ENCODE results near the gene UNKL.
A peak's percentile ranks its signal among the peaks of the same experiment; 100 is the strongest.

Gene UNKL

DNA sequence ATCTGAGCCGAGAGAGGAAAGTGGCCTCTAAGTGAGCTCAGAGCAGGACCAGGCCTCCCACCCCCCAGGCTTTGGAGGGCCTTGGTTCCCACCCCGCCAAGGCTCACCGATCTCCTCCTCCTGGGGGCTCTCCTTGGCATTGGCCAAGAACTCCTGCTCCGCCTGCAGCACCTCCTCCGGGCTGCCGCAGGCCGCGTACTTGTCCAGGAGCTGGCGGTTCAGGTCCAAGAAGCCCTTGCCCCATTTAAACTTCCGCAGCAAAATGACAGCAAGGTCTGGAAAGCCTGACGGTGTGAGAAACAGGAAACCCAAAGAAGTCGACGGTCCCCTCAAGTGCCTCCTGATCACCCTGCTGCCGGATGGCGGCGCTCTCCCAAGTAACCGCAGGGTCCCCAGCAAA, 64.6 kb downstream of the UNKL start:
- DNase-seq: no peak

DNA sequence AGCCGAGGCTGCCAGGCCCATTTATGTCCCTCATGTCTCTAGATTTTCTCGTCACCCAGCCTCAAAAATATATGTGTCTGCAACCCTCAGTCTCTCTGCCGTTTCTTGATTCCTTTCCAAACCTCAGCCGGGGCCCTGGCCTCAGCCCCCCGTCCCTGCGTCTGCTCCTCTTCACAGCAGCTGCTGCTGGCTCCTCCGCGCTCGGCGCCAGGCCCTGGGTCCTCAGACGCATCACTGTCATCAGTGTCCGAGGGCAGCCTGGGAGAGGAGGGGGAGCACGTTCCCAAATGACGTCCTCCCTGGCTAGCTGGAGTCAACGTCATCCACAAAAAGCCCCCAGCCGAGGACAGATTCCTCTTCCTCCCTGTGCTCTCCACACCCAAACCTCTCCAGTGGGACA, 65.2 kb downstream of the UNKL start:
- DNase-seq: no peak

DNA sequence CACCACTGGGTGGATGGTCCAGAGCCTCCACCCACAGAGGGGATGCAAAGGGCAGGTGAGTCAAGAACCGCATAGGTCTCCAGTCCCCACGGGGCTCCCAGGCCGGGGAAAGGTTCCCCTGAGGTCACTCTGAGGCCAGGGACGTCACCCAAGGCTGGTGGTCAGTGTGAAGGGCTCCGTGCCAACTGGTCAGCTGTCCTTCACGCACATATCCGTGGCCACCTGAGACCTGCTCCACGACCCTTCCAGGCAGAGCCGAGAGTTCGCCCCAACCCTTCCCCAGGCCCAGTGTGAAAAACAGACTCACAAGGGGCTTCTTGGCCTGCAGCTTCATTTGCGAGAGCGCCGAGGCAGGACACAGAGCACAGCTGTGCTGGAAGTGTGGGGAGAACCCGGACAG, 65.6 kb downstream of the UNKL start:
- DNase-seq: no peak

DNA sequence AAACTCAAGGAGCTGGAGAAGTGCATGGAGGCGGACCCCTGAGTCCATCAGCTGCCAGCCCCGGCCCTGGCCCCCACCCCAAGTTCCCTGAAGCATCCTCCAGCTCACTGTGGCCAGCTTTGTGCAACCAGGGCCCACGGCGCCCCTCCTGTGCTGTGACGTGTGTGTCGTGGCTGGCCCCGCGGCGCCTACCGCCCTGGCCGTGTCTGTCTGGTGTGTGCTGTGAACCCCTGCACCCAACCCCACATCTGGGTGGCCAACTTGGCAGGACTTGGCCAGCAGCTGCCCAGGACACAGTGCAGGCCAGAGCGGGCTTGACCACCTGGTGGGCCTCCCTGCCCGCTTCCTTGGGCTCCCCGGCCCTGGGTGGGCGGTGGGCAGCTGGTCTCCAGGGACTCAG, 66.1 kb downstream of the UNKL start:
- DNase-seq: no peak

DNA sequence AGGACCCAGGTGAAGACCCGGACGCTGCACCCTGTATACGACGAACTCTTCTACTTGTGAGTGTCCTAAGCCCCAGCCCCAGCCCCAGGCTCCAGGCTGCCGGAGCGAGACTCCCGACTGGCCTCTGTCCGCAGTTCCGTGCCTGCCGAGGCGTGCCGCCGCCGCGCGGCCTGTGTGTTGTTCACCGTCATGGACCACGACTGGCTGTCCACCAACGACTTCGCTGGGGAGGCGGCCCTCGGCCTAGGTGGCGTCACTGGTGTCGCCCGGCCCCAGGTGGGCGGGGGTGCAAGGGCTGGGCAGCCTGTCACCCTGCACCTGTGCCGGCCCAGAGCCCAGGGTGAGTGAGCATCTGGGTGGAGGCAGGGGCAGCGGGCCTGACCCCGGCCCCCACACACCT, 66.5 kb downstream of the UNKL start:
- DNase-seq: no peak

DNA sequence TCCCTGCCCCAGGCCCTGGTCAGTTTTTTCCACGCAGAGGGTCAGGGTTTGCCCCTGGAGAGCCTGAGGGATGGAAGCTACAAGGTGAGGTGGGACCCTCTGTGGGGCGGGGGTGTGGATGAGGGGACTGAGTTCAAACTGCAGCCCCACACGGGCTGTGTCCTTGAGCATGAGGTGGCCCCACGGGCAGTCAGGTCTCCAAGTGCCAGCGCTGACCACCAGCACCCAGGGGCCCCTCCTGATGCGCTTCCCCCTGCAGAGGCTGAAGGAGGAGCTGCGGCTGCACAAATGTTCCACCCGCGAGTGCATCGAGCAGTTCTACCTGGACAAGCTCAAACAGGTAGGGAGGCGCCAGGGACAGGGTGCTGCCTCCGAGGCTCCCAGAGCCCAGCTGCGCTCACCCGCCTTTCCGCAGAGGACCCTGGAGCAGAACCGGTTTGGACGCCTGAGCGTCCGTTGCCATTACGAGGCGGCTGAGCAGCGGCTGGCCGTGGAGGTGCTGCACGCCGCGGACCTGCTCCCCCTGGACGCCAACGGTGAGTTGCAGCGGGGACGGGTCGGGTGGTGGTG, 67.1 kb downstream of the UNKL start:
- DNase-seq: no peak

DNA sequence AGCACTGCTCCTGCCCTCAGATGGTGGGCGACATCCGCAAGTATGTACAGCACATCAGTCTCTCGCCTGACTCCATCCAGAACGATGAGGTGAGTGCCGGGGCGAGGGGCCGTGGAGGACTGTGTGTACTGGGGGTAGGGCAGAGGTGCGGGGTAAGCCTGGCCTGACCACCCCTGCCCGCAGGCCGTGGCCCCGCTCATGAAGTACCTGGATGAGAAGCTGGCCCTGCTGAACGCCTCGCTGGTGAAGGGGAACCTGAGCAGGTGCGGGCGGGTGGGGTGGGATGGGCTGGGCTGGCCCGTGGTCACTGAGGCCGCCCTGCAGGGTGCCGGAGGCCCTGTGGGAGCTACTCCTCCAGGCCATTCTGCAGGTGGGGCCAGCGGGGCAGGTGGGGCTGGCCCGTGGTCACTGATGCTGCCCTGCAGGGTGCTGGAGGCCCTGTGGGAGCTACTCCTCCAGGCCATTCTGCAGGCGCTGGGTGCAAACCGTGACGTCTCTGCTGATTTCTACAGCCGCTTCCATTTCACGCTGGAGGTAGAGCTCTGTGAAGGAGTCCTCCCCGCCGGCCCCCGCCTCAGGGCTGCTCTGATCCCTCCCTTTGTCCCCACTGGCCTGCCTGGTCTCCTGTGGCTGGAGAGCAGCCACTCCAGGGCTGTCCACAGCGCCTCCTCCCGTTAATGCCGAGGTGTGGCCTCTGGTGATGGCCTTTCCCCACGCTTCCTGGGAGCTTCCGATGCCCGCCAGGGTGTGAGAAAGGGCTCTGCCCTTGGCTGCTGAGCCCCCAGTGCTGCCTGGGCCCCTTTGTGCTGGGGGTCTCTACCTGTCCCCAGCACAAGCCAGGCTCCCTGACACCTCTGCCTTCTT, 67.8 kb downstream of the UNKL start:
- DNase-seq: no peak

DNA sequence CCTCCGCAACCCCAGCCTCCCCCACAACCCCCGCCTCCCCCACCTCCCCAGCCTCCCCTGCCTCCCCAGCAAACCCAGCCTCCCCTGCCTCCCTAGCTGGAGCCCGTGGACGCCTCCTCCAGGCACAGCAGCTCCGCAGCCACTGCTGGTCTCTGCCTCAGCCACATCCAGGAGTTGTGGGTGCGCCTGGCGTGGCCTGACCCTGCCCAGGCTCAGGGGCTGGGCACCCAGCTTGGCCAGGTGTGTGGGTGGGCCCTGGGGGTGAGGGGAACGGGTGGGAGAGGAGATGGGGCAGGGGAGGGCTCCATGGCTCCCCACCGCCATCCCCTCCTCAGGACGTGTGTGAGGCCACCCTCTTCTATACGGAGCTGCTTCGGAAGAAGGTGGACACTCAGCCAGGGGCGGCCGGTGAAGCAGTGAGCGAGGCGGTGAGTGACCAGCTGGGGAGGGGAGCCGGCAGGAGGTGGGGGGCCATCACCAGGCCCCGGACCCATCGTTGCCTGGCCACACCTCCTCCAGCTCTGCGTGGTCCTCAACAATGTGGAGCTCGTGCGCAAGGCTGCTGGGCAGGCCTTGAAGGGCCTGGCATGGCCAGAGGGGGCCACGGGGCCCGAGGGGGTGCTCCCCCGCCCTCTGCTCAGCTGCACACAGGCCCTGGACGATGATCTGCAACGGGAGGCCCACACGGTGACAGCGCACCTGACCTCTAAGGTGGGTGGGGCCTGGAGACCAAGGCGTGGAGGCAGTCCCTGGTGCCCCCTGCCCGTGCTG, 68.7 kb downstream of the UNKL start:
- DNase-seq: no peak

DNA sequence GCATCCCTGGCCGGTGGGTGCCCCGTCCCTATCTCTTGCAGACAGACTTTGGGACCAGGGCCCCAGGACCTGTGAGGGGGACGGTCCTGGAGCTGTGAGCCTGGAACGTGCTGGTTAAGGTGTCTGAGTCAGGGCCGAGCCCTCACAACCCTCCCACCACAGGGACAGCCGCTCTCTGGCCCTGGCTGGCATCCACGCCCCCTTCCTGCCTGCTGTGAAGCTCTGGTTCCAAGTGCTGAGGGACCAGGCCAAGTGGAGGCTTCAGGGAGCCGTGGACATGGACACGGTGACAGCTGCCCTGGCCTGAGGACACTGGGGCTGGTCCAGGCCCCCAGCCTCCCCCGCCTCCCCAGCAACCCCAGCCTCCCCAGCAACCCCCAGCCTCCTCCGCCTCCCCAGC, 69.4 kb downstream of the UNKL start:
- no peak for DNase-seq

DNA sequence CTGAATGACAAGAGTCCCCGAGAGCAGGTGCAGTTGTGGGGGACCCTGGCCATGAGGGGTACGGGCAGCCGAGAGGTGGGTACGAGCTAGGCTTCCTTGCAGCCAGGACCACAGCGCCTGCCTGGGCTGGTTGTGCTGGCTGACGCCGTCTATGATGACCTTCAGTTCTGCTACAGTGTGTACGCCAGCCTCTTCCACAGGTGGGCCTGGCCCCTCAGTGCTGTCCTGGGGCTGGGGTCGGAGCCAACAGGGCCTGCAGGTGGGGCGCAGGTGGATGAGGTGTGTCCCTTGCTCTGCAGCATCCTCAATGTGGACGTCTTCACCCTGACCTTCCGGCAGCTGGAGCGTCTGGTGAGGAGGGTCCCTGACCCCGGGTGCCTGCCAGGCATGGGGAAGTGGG, 70.0 kb downstream of the UNKL start:
- no peak for DNase-seq

DNA sequence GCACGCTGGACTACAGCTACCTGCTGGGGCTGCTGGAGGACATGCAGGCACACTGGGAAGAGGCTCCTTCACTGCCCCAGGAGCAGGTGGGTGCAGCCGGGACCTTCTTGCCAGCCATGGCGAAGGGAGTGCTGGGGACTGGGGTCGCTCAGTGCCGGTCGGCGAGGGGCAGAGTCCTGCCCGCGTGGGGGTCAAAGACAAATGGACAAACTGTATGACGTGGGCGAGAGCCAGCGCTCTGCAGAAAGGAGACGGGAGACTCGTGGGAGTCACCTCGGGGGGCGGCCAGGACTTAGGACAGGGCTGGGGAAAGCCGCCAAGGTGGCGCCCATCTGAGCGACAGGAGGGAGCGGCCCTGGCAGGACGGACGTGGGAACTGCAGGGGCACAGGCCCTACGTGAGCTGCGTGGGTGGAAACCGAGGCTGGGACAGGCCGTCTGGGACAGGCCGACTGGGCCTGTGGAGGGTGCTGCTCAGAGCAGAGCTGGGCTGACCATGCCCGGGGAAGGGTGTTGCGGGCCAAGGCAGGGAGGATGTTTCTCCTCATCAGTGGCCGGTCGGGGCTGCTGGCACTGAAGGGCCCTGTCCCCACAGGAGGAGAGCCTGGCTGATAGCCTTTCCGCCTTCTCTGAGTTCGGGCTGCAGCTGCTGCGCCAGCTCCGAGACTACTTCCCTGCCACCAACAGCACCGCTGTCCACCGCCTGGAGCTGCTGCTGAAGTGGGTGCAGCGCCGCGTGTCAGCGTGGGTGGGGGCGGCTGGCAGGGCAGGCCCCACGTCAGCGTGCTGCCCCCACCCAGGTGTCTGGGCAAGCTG, 70.9 kb downstream of the UNKL start:
- no peak for DNase-seq

DNA sequence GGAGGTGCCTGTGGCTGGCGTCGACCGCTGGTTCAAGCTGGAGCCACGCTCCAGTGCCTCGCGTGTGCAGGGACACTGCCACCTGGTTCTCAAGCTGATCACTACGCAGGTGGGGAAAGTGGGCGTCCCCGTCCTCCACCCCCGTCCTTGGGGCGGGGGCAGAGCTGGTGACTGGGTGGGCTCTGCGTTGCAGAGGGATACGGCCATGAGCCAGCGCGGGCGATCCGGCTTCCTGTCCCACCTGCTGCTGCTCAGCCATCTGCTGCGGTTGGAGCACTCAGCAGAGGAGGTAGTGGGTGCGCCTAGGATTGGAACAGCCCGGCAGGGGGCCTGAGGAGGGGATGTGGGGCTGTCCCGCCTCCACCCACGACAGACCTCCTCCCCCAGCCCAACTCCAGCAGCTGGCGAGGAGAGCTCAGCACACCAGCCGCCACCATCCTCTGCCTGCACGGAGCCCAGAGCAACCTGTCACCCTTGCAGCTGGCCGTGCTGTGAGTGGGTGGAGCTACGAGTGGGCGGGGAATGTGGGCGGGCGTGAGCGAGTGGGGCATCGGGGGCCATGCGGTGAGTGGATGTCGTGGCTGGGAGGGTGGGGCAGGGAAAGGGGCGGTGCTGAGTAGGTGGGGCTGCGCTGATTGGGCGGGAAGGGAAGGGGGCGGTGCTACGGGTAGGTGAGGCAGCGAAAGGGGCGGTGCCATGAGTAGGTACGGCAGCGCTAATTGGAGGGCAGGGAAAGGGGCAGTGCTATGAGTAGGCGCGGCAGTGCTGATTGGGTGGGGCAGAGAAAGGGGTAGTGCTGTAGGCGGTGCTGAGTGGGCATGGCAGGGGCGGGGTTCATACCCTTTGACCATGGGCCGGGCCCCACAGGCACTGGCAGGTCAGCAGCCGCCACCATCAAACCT, 71.7 kb downstream of the UNKL start:
- DNase-seq: peak; percentile 77

DNA sequence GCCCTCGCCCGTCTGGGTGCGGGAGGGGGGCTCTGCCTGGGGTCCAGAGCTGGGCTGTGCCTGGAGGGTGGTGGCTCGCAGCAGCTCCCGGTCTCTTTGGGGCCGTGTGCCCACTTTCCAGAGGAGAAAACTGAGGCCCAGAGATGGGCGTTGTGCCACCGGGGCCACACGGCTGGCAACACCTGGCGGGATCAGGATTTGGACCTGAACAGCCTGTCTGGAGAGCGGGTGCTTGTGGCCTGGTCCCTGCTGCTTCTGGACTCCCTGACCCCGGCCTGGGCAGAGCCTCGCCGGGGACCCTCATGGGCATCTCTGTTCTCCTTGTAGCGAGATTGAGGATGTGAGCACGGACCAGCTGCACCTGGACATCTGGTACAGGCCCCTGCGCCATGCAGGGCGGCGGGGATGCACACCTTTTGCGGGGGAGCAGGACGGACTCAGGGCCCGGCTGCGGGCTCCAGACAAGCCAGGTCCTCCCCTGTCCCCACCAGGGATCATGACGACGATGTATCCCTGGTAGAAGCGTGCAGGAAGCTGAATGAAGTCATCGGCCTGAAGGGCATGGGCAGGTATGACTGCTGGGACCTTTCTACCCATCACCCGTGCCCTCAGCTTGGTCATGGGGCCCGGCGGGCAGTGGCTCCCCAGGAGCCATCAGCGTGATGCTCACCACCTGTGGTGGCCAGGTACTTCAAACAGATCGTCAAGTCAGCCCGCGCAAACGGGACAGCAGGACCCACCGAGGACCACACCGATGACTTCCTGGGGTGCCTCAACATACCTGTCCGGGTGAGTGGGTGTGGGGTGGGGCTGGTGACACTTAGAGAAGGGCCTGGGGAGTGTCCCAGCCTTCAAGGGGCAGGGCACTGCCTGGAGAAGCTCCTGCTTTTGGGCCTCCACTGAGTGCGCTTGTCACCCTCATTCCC, 72.7 kb downstream of the UNKL start:
- DNase-seq: no peak

DNA sequence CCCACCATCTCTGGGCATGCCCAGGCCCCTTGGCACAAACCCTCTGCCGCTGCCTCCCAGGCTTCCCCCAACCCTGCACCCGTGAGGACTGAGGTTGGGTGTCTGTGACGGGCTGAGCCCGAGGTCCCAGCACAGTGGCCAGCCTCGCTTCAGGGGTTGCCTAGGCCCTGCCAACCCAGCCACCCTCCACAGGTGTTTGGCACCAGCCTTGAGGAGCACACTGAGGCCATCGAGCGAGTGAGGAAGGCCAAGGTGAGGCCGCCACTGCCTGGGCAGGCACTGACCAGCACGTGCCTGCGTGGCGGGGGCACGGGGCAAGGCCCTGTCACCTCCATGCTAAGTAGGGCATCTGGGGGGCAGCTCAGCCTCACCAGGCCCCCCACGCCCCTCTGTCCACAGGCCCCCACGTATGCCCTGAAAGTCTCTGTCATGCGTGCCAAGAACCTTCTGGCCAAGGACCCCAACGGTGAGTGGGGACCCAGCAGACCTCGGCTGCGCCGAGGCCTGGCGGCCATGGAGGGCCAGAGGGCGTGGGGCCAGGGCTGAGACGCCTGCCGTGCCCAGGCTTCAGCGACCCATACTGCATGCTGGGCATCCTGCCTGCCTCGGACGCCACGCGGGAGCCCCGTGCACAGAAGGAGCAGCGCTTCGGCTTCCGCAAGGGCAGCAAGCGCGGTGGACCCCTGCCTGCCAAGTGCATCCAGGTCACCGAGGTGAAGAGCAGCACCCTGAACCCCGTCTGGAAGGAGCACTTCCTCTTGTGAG, 73.6 kb downstream of the UNKL start:
- DNase-seq: no peak

DNA sequence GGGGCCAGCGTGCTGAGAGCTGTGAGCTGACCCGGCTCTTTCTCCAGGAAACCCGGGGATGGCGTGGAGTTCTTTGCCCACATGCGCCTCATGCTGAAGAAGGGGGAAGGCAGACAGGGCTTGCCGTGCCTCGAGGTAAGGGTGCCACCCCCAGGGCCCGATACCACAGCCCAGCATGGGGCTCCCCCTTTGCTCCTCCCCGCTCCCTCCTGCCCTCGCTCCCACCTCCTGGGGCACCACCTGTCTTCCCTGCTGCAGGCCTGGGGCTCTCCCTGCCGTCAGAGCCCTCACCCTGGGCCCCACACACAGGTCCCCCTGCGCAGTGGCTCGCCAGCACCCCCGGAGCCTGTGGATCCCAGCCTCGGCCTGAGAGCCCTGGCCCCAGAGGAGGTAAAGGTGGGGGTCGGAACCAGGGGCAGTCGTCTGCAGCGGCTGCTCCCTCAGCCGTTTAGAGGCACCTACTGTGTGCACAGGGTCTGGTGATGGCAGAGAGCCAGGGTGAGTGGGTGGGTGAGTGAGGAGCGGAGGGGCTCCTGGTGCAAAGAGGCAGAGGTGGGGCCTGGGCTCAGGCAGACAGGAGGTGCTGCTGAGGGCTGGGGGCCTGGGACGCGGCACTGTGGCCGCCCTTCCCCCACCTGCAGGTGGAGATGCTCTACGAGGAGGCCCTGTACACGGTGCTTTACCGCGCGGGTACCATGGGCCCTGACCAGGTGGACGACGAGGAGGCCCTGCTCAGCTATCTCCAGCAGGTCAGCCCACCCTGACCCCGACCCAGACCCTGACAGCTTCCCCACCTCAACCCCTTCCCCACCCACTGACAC, 75.4 kb downstream of the UNKL start:
- DNase-seq: no peak

DNA sequence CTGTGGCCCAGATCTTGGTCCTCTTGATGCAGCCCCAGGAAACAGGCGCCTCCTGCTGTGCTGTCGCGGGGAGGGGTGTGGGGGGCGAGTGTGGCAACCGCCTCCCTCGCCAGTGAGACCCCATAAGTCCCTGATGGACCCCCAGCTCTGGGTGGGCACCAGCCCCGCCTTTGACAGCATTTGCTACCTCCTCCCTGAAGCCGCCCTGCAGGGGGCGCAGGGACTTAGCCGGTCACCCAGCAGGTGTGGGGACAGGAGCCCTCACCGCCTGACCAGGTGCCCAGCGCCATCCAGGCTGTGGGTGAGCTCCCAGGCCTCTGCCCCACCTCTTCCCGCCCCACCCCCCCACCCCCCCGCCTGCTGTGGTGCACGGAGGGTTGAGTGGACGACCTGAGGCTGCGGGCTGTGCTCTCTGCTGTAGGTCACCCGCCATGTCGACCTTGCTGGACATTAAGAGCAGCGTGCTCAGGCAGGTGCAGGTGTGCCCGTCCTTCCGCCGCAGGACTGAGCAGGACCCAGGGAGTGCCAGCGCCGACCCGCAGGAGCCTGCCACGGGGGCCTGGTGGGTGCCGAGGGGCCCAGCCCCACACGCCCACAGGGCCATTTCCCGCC, 76.3 kb downstream of the UNKL start:
- no peak for DNase-seq

DNA sequence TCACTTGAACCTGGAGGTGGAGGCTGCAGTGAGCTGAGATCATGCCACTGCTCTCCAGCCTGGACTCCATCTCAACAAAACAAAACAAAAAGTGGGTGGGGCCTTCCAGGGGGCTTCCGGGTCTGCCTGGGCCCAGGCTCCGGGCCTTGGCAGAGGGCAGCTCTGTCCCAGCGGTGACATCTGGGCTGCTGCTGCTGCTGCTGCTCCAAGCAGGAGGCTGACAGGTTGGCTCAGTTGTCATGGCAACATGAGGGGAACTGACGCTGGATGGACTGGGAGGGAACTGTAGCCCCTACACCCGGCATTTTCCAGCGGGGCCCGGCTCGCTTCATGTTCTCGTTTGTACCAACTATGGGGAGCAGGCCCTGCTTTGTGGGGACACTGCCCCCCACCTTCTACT, 77.0 kb downstream of the UNKL start:
- no peak for DNase-seq

DNA sequence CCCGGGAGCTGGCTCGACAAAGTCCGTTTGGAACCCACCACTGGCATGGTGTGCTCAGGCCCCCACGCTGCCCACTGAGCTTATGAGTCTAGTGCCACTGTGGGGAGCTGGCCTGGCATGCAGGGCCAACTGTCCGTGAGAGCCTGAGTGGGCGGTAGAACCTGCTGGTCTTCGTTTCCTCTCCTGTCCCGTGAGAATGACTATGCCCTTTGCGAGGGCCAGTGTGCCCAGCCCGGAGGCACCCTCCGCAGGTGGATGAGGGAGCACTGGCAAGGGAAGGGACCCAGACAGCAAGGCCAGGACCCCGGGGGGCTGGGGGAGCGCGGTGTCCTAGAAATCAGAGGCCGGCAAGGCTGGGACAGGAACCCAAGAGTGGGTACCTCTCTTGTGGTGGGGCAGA, 77.9 kb downstream of the UNKL start:
- DNase-seq: no peak

DNA sequence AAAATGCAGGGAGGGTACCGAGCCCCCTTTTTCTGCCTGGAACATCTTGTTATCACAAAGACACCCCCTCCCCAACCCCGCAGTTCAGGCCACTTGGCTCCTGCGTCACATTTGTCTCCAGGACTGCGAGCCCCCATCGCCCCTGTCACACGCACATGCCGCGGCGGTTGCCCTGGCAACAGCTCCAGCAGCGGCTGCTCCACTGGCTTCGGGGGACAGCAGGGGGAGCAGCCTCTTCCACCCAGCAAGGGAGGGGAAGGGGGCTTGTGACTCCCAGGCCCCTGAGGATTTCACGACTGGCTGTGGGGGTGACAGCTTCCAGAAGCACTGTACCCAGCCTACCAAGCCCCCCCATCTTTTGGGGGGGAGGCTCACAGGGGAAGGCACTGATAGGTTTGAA, 78.5 kb downstream of the UNKL start:
- peak; percentile 9 for DNase-seq
